Kidney (tissue), 14 donors: ENCODE results near the gene CHAMP1. TPM values are rescaled to one million over a fixed set of nuclear protein-coding genes. Genes with fewer than 3 reads are reported as not detected.
"Not testable (repeated sequence)": the region's sequence is repeated elsewhere in the genome, so short reads cannot be mapped to it uniquely, and the experiment has no call there.

Experiments used
- DNase-seq, 5 donors: peaks; one replicate each; pipeline ENCODE4 v3.0.0-alpha.2; 2013 to 2020
- FAIRE-seq: peaks from 2 replicates; lab custom pipeline; 2012; peaks lifted over from hg19 to GRCh38; lab: Jason Lieb, UNC
- H3K27ac ChIP-seq, 2 donors: one replicate each; pipeline ENCODE4 v1.7.0; 2013; ENCODE audit warnings: low read depth in 2 of 2, low read length in 2 of 2, inconsistent platforms in 1 of 2
- H3K27me3 ChIP-seq: one replicate; pipeline ENCODE4 v1.7.1; 2013; ENCODE audit warnings: low read length, inconsistent platforms; ENCODE audit not compliant: control insufficient read depth, insufficient read depth
- H3K36me3 ChIP-seq, 3 donors: one replicate each; pipeline versions ENCODE4 v1.7.0 to v1.7.1; 2013; ENCODE audit warnings: low read length in 3 of 3, control low read depth in 1 of 3, inconsistent platforms in 1 of 3; ENCODE audit not compliant: insufficient read depth in 3 of 3, control insufficient read depth in 2 of 3
- H3K4me1 ChIP-seq, 3 donors: one replicate each; pipeline versions ENCODE4 v1.7.0 to v1.7.1; 2013; ENCODE audit warnings: low read length in 3 of 3, inconsistent platforms in 1 of 3, low read depth in 1 of 3; ENCODE audit not compliant: control insufficient read depth in 2 of 3, insufficient read depth in 2 of 3
- H3K4me3 ChIP-seq, 3 donors: one replicate each; pipeline versions ENCODE4 v1.7.0 to v1.8.1; 2013; ENCODE audit warnings: low read length in 3 of 3, control low read depth in 1 of 3, inconsistent platforms in 1 of 3
- H3K9ac ChIP-seq, 3 donors: one replicate each; pipeline versions ENCODE4 v1.7.0 to v1.7.1; 2013; ENCODE audit warnings: low read length in 3 of 3, control low read depth in 1 of 3, inconsistent platforms in 1 of 3
- H3K9me3 ChIP-seq, 3 donors: one replicate each; pipeline versions ENCODE4 v1.7.0 to v1.7.1; 2013; ENCODE audit warnings: low read length in 3 of 3, control low read depth in 1 of 3, inconsistent platforms in 1 of 3; ENCODE audit not compliant: control insufficient read depth in 2 of 3, insufficient read depth in 1 of 3
- intact Hi-C: fragments of 100-400 bp; cut with DNase I; formaldehyde crosslinking; loops from one replicate; pipeline ENCODE4 v1.11.1; 2022
- polyA plus RNA-seq: library from polyadenylated mRNA; stranded (reverse); fragments of 350-450 nt; fragmentation: Illumina TruSeq; extraction: RNeasy Lipid Tissue Mini Kit (QIAGEN cat#74804); gene quantifications from one replicate; pipeline ENCODE4 v1.2.3, GENCODE V29; 2014; ENCODE audit warnings: low read depth, low replicate concordance; ENCODE audit not compliant: insufficient read depth
- total RNA-seq: library from RNA; stranded (reverse); fragmentation: NEBNext Ultra II Directional; extraction: Animal tissue kit (Norgen Biotek cat#: 25700); gene quantifications from one replicate; pipeline ENCODE4 v1.2.1, GENCODE V29; 2021
- TF ChIP-seq, protein P1 (sequence below): IDR thresholded peaks from 3 replicates; pipeline ENCODE4 v1.5.1; 2012; ENCODE audit warnings: mild to moderate bottlenecking, moderate library complexity, borderline replicate concordance; ENCODE audit not compliant: insufficient read depth; ENCODE audit errors: extremely low read depth
- donor health status: control.
- donor health status: control.
- donor health status: control.
- donor health status: control.
- donor health status: control.
- donor health status: DM: yes; HTN: yes; CAD: no.
- donor health status: Normal renal cell carcinoma (clear cell type).

Gene CHAMP1
- total and polyA plus RNA-seq, 2 donors from 2014 or later: 5.8 to 23.3 TPM

DNA sequence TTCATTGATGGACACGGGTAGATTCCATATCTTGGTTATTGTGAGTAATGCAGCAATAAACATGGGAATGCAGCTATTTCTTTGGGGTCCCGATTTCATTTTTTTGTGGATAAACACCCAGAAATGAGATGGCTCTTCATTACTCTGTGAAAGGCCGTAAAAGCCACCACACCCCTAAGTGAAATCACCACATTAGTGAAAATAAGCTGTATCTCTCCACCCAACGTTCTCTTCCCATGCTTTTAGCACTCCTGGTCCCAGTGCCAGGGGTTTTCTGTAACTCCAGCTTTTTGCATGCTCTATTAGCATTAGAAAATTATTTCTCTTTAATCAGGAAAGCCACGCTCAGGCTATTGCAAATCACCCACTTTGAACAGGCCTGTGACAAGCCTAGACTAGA, 15.8 kb downstream of the CHAMP1 start:
- Histone ChIP-seq H3K27ac (no peak overlapping the region), H3K9me3 (no peaks in the 10 kb centered on the region), H3K27me3 (no peaks in the 10 kb centered on the region), H3K36me3 (peaks cover 0 to 6% (median 0%) of the 10 kb centered on the region in 3 donors), H3K9ac (no peak overlapping the region), H3K4me1 (no peaks in the 10 kb centered on the region), H3K4me3 (no peak overlapping the region)
- intact Hi-C loops: no loop called here
- DNase-seq (no peak), FAIRE-seq (no peak)
- TF ChIP-seq, protein P1, sequence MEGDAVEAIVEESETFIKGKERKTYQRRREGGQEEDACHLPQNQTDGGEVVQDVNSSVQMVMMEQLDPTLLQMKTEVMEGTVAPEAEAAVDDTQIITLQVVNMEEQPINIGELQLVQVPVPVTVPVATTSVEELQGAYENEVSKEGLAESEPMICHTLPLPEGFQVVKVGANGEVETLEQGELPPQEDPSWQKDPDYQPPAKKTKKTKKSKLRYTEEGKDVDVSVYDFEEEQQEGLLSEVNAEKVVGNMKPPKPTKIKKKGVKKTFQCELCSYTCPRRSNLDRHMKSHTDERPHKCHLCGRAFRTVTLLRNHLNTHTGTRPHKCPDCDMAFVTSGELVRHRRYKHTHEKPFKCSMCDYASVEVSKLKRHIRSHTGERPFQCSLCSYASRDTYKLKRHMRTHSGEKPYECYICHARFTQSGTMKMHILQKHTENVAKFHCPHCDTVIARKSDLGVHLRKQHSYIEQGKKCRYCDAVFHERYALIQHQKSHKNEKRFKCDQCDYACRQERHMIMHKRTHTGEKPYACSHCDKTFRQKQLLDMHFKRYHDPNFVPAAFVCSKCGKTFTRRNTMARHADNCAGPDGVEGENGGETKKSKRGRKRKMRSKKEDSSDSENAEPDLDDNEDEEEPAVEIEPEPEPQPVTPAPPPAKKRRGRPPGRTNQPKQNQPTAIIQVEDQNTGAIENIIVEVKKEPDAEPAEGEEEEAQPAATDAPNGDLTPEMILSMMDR: no peak

DNA sequence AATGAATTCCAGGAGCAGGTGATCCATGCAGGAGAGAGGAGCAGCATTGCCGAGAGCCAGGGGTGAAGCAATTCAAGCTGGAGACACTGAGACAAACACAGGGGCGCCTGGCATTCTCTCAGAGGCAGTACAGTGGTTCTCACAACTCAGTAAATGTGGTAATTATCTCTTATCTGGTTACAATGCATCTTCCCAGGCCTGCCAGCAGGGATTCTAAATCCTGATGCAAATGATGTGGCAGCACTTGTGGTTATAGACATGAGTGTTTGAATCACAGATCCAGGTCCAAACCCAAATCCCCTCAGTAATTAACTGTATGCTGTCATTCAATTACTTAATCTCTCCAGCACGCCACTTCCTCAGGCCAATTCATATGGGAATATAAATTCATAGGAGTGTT, 19.6 kb downstream of the CHAMP1 start:
- intact Hi-C loops, H3K27me3 ChIP-seq, H3K4me1 ChIP-seq, DNase-seq, FAIRE-seq, H3K9ac ChIP-seq, H3K36me3 ChIP-seq, H3K4me3 ChIP-seq, H3K9me3 ChIP-seq, H3K27ac ChIP-seq: not testable (repeated sequence)

DNA sequence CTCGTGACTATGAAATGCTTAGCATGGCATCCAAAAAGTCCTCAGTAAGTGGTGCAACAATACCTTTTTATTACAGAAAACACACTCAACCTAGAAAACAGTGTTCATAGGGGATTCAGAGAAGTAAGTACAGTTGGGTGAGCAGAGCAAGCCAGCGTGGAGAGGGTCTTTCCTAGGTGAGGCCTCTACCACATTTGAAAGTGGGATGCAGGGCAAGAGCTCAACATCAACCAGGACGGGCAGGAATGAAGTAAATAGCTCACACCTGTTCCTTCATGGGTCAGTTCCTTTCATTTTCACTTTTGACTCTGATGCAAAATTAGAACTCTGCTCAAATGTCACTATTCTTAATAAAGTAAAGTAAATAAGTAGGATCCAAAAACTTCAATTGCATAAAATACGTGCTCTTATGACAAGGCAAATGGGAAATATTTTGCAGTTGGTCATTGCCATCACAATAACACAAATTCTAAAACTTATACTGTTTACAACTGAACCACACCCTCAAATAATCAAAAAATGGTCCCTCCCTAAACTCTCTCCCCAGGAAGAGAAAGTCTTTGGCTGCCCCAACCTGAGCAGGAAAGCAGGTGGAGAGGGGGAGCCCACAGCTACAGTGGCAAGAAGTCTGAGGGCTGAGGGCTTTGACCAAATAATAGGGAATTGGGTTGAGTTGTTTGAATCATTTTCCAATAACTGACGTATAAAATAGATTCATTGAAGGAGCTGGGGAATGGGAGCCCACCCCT, 20.2 kb downstream of the CHAMP1 start:
- DNase-seq (no peak), FAIRE-seq (no peak)
- H3K9ac ChIP-seq: no peak overlapping the region
- H3K9me3 ChIP-seq: no peaks in the 10 kb centered on the region
- intact Hi-C loops: no loop called here
- no peak overlapping the region for H3K4me3 ChIP-seq
- no peaks in the 10 kb centered on the region for H3K27me3 ChIP-seq
- H3K4me1 ChIP-seq: no peaks in the 10 kb centered on the region
- H3K36me3 ChIP-seq: no peaks in the 10 kb centered on the region
- TF ChIP-seq, protein P1: no peak
- H3K27ac ChIP-seq: no peak overlapping the region

DNA sequence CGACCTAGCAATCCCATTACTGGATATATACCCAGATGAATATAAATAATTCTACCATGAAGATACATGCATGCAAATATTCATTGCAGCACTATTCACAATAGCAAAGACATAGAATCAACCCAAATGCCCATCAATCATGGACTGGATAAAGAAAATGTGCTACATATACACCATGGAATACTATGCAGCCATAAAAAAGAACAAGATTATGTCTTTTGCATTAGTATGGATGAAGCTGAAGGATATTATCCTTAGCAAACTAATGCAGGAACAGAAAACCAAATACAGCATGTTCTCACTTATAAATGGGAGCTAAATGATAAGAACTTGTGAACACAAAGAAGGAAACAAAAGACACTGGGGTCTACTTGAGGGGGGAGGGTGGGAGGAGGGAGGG, 22.2 kb downstream of the CHAMP1 start:
- H3K27me3 ChIP-seq, H3K9ac ChIP-seq, H3K9me3 ChIP-seq, FAIRE-seq, DNase-seq, intact Hi-C loops, H3K36me3 ChIP-seq, H3K27ac ChIP-seq, H3K4me3 ChIP-seq, H3K4me1 ChIP-seq: not testable (repeated sequence)
